H9 (cell line): ENCODE measurements around the gene ANKRD27. TPM values are rescaled to one million over a fixed set of nuclear protein-coding genes. Genes with fewer than 3 reads are reported as not detected.

ENCODE experiments used
- DNase-seq: peaks from one replicate; pipeline ENCODE4 v3.0.0-alpha.2; 2017
- H2AFZ ChIP-seq: one replicate; pipeline ENCODE4 v1.6.1; 2013; ENCODE audit warnings: mild to moderate bottlenecking, low read length, control low read depth, moderate library complexity
- H2AK5ac ChIP-seq: 2 replicates; pipeline ENCODE4 v1.6.1; 2013; ENCODE audit warnings: low read length, control low read depth, mixed read lengths; ENCODE audit not compliant: insufficient read length
- H2BK120ac ChIP-seq: one replicate; pipeline ENCODE4 v1.6.1; 2013; ENCODE audit warnings: low read depth, mild to moderate bottlenecking, low read length, control low read depth, inconsistent platforms; ENCODE audit not compliant: poor library complexity, severe bottlenecking
- H2BK12ac ChIP-seq: 2 replicates; pipeline ENCODE4 v1.6.1; 2013; ENCODE audit warnings: low read length, control low read depth, mixed read lengths, low read depth; ENCODE audit not compliant: insufficient read length
- H2BK15ac ChIP-seq: 2 replicates; pipeline ENCODE4 v1.6.1; 2013; ENCODE audit warnings: low read depth, low read length, control low read depth
- H2BK20ac ChIP-seq: one replicate; pipeline ENCODE4 v1.6.1; 2013; ENCODE audit warnings: low read depth, mild to moderate bottlenecking, low read length, control low read depth, inconsistent platforms; ENCODE audit not compliant: poor library complexity, severe bottlenecking
- H2BK5ac ChIP-seq: 2 replicates; pipeline ENCODE4 v1.6.1; 2013; ENCODE audit warnings: low read length, control low read depth, mixed read lengths; ENCODE audit not compliant: insufficient read length
- H3K14ac ChIP-seq: 2 replicates; pipeline ENCODE4 v1.6.1; 2013; ENCODE audit warnings: low read length, control low read depth; ENCODE audit not compliant: insufficient read depth
- H3K18ac ChIP-seq: 2 replicates; pipeline ENCODE4 v1.6.1; 2013; ENCODE audit warnings: low read depth, mild to moderate bottlenecking, mixed read lengths, low read length, control low read depth; ENCODE audit not compliant: insufficient read length
- H3K23ac ChIP-seq: 2 replicates; pipeline ENCODE4 v1.6.1; 2013; ENCODE audit warnings: low read length, control low read depth, mixed read lengths, low read depth; ENCODE audit not compliant: insufficient read length
- H3K23me2 ChIP-seq: 2 replicates; pipeline ENCODE4 v1.6.1; 2013; ENCODE audit warnings: low read depth, mild to moderate bottlenecking, mixed read lengths, low read length, control low read depth; ENCODE audit not compliant: insufficient read length, poor library complexity, severe bottlenecking
- H3K27ac ChIP-seq: 2 replicates; pipeline ENCODE4 v1.5.1; 2013; ENCODE audit warnings: low read length, control low read depth, mixed read lengths, low read depth; ENCODE audit not compliant: insufficient read length
- H3K27me3 ChIP-seq: 2 replicates; pipeline ENCODE4 v1.6.1; 2013; ENCODE audit warnings: low read length, control low read depth, inconsistent platforms; ENCODE audit not compliant: insufficient read depth
- H3K4ac ChIP-seq: 2 replicates; pipeline ENCODE4 v1.6.1; 2013; ENCODE audit warnings: low read depth, mild to moderate bottlenecking, control low read depth, inconsistent platforms, low read length, moderate library complexity
- H3K4me1 ChIP-seq: 2 replicates; pipeline ENCODE4 v1.6.1; 2013; ENCODE audit warnings: low read length, control low read depth, inconsistent platforms; ENCODE audit not compliant: insufficient read depth
- H3K4me2 ChIP-seq: 2 replicates; pipeline ENCODE4 v1.6.1; 2013; ENCODE audit warnings: low read length, control low read depth, mixed read lengths; ENCODE audit not compliant: insufficient read length, insufficient read depth
- H3K56ac ChIP-seq: 2 replicates; pipeline ENCODE4 v1.6.1; 2013; ENCODE audit warnings: low read depth, mild to moderate bottlenecking, mixed read lengths, low read length, control low read depth; ENCODE audit not compliant: insufficient read length
- H3K79me1 ChIP-seq: 2 replicates; pipeline ENCODE4 v1.6.1; 2013; ENCODE audit warnings: low read depth, mild to moderate bottlenecking, moderate library complexity, low read length, control low read depth, inconsistent platforms; ENCODE audit not compliant: insufficient read depth, poor library complexity, severe bottlenecking
- H3K79me2 ChIP-seq: 2 replicates; pipeline ENCODE4 v1.6.1; 2013; ENCODE audit warnings: low read length, control low read depth, inconsistent platforms; ENCODE audit not compliant: insufficient read depth
- H3K9ac ChIP-seq: 2 replicates; pipeline ENCODE4 v1.6.1; 2013; ENCODE audit warnings: low read length, control low read depth, mixed read lengths; ENCODE audit not compliant: insufficient read length; ENCODE audit errors: extremely low read depth
- H3K9me3 ChIP-seq: one replicate; pipeline ENCODE4 v1.6.1; 2013; ENCODE audit warnings: low read depth, low read length, inconsistent platforms; ENCODE audit not compliant: control insufficient read depth
- H3T11ph ChIP-seq: one replicate; pipeline ENCODE4 v1.6.1; 2013; ENCODE audit warnings: mild to moderate bottlenecking, low read length, control low read depth, inconsistent platforms
- H4K20me1 ChIP-seq: one replicate; pipeline ENCODE4 v1.6.1; 2013; ENCODE audit not compliant: control insufficient read depth, insufficient read length, insufficient read depth
- H4K5ac ChIP-seq: 2 replicates; pipeline ENCODE4 v1.6.1; 2013; ENCODE audit warnings: low read depth, mild to moderate bottlenecking, mixed read lengths, low read length, control low read depth; ENCODE audit not compliant: insufficient read length
- H4K8ac ChIP-seq: replicated peaks from 2 replicates; pipeline ENCODE4 v1.6.1; 2013; ENCODE audit warnings: low read length, control low read depth, mixed read lengths, low read depth; ENCODE audit not compliant: insufficient read length
- H4K91ac ChIP-seq: 2 replicates; pipeline ENCODE4 v1.6.1; 2013; ENCODE audit warnings: low read depth, mild to moderate bottlenecking, moderate library complexity, mixed read lengths, low read length, control low read depth; ENCODE audit not compliant: insufficient read length
- H3K27ac Mint-ChIP-seq, 3 experiments: 2 replicates in 2 of 3; 3 replicates in 1 of 3; pipeline ENCODE4 v1.8.0; 2020 to 2021; ENCODE audit warnings: mixed read lengths in 3 of 3, mild to moderate bottlenecking in 1 of 3, moderate library complexity in 1 of 3
- H3K27me3 Mint-ChIP-seq: 2 replicates; pipeline ENCODE4 v1.8.0; 2021; ENCODE audit warnings: low read depth, mild to moderate bottlenecking, moderate library complexity, mixed read lengths
- H3K36me3 Mint-ChIP-seq, 3 experiments: 2 replicates in 2 of 3; 3 replicates in 1 of 3; pipeline ENCODE4 v1.8.0; 2020 to 2021; ENCODE audit warnings: low read depth in 3 of 3, mixed read lengths in 3 of 3; ENCODE audit not compliant: insufficient read depth in 1 of 3
- H3K4me1 Mint-ChIP-seq, 2 experiments: 2 replicates each; pipeline ENCODE4 v1.8.0; 2020; ENCODE audit warnings: mixed read lengths in 2 of 2
- H3K4me3 Mint-ChIP-seq, 2 experiments: 2 replicates in 1 of 2; 3 replicates in 1 of 2; pipeline ENCODE4 v1.8.0; 2020 to 2021; ENCODE audit warnings: mild to moderate bottlenecking in 2 of 2, mixed read lengths in 2 of 2, moderate library complexity in 1 of 2
- H3K9me3 Mint-ChIP-seq, 2 experiments: 2 replicates in 1 of 2; 3 replicates in 1 of 2; pipeline ENCODE4 v1.8.0; 2020; ENCODE audit warnings: mild to moderate bottlenecking in 2 of 2, mixed read lengths in 2 of 2, moderate library complexity in 1 of 2
- WGBS: extraction: QIAGEN DNeasy Blood & Tissue Kit; methylation state at CpG from one replicate; pipeline ENCODE4 v1.1.7; 2013; ENCODE audit warnings: missing lambda C conversion rate, low lambda C conversion rate, mixed read lengths; ENCODE audit not compliant: insufficient read length; ENCODE audit errors: extremely low coverage; 5-methylcytosine and 5-hydroxymethylcytosine counted together
- total RNA-seq: library from RNA; stranded (reverse); gene quantifications from 2 replicates; pipeline ENCODE4 v1.2.1, GENCODE V29; 2021
- TF ChIP-seq, protein P1 (sequence below): fragments of 200-600 bp; sonication (generic); conservative IDR thresholded peaks from 3 replicates; pipeline ENCODE4 v1.8.0; 2021; ENCODE audit warnings: antibody characterized with exemption, mild to moderate bottlenecking

Gene ANKRD27
- total RNA-seq, 1 experiment from 2014 or later, result 40.7 TPM

DNA sequence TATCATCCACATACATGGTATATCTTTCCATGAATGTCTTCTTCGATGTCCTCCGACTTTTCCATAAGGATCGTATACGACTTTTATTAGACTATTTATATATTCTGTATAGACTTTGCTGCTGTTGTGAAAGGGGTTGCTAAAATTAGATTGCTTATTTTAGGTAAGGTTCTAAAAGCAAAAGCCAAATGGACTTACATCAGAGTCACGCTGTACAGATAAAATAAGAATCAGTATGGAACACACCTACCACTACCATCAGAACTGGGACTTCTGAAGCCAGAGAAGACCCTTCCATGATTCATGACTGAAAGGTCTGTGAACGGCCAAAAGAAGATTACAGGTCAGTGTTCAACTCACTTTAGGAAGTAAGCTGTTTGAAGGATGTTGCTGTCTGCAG, 8.9 kb downstream of the ANKRD27 start:
- Histone ChIP-seq H4K5ac (no peak overlapping the region), H2AK5ac (no peak overlapping the region), H2BK5ac (no peak overlapping the region), H4K8ac (no peak overlapping the region), H2BK120ac (no peak overlapping the region), H3K27ac (no peak overlapping the region), H3K4me2 (no peak overlapping the region), H3K4me1 (no peaks in the 10 kb centered on the region), H3K9me3 (no peaks in the 10 kb centered on the region), H3T11ph (no peak overlapping the region), H3K27me3 (no peaks in the 10 kb centered on the region), H2BK15ac (no peak overlapping the region), H3K56ac (no peak overlapping the region), H3K23ac (no peak overlapping the region), H2AFZ (no peak overlapping the region), H2BK20ac (no peak overlapping the region), H3K23me2 (no peaks in the 10 kb centered on the region), H4K20me1 (no peaks in the 10 kb centered on the region), H4K91ac (no peak overlapping the region), H3K18ac (no peak overlapping the region), H3K79me2 (peaks cover 6% of the 10 kb centered on the region; the same call in 1 of the 2 replicates), H3K79me1 (peaks cover 4% of the 10 kb centered on the region), H3K14ac (no peak overlapping the region), H2BK12ac (no peak overlapping the region), H3K9ac (no peak overlapping the region), H3K4ac (no peak overlapping the region)
- H3K4me3 Mint-ChIP-seq, result no peak overlapping the region
- H3K27me3 Mint-ChIP-seq, result no peaks in the 10 kb centered on the region
- no peak overlapping the region for H3K27ac Mint-ChIP-seq
- DNase-seq, result no peak
- TF ChIP-seq, protein P1, sequence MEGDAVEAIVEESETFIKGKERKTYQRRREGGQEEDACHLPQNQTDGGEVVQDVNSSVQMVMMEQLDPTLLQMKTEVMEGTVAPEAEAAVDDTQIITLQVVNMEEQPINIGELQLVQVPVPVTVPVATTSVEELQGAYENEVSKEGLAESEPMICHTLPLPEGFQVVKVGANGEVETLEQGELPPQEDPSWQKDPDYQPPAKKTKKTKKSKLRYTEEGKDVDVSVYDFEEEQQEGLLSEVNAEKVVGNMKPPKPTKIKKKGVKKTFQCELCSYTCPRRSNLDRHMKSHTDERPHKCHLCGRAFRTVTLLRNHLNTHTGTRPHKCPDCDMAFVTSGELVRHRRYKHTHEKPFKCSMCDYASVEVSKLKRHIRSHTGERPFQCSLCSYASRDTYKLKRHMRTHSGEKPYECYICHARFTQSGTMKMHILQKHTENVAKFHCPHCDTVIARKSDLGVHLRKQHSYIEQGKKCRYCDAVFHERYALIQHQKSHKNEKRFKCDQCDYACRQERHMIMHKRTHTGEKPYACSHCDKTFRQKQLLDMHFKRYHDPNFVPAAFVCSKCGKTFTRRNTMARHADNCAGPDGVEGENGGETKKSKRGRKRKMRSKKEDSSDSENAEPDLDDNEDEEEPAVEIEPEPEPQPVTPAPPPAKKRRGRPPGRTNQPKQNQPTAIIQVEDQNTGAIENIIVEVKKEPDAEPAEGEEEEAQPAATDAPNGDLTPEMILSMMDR, result no peak
- no CpG with 5 or more reads among the region's 6 CpGs for WGBS
- peaks cover 4 to 9% of the 10 kb centered on the region in 2 experiments for H3K4me1 Mint-ChIP-seq
- no peaks in the 10 kb centered on the region for H3K9me3 Mint-ChIP-seq
- peaks cover 3 to 14% (median 7%) of the 10 kb centered on the region in 3 experiments; a peak in 6 of 7 replicates for H3K36me3 Mint-ChIP-seq
